ENCODE data around the gene ZNF827.

GRCh38 chr4:145785391-145786008 lies 153.1 kb downstream of the ZNF827 start:
- no peak for TF ChIP-seq CTCF (conservative IDR thresholded peaks at IDR 0.05; ENCODE audit: low read length)
- no peak for TF ChIP-seq EZH2phosphoT487 (IDR thresholded peaks at IDR 0.05; ENCODE audit: borderline replicate concordance)

All from Loucy (cell line).